Activated CD8-positive, alpha-beta memory T cell treated with anti-CD3 and anti-CD28 coated beads, Interleukin-2, amount 50 U/mL, for 1 hour (primary cell): ENCODE measurements around the gene KRTAP4-4.

Source experiments
- DNase-seq: peaks from one replicate; pipeline ENCODE4 v3.0.0-alpha.2; 2020; ENCODE audit errors: extremely low read depth

The KRTAP4-4 gene

GRCh38 chr17:41111151-41111885, 49.2 kb downstream of the KRTAP4-4 start:
- DNase-seq, result no peak
